ENCODE measurements around the gene C5orf46. TPM values are rescaled to one million over a fixed set of nuclear protein-coding genes. Genes with fewer than 3 reads are reported as not detected.

The C5orf46 gene
- total and polyA plus RNA-seq, 2 of the 13 experiments (the other 11 are each of a cell fraction or from before 2014, with no cell fraction given): not detected

GRCh38 chr5:147913786-147914185 is 7.4 kb upstream of the C5orf46 start:
- FAIRE-seq (no peak), ATAC-seq (no peak), DNase-seq (ENCODE audit: low spot score) (no peak)
- ChIA-PET CTCF (ENCODE audit: low intra/inter-chr PET ratio, low total read pairs) (no interaction called here), POLR2A (no interaction called here)
- Histone ChIP-seq H4K20me1 (ENCODE audit: insufficient read depth, low read length) (no peaks in the 10 kb centered on the region), H3K4me1 (ENCODE audit: insufficient read depth, low read length) (no peaks in the 10 kb centered on the region), H3K27me3 (ENCODE audit: control insufficient read depth in 1 of 2, insufficient read depth in 2 of 2, low read length in 2 of 2) (no peaks in the 10 kb centered on the region), H3K36me3 (replicated peaks in 1 of 2; ENCODE audit: control insufficient read depth in 1 of 2, insufficient read depth in 2 of 2, low read length in 2 of 2) (no peaks in the 10 kb centered on the region), H3K9me3 (ENCODE audit: low read length) (no peaks in the 10 kb centered on the region), H2AFZ (ENCODE audit: low read length) (no peak overlapping the region), H3K27ac (ENCODE audit: extremely low read length, insufficient read depth, low read length) (no peak overlapping the region), H3K4me3 (replicated peaks in 1 of 3; ENCODE audit: insufficient read depth in 1 of 3, low read depth in 2 of 3, low read length in 3 of 3) (no peak overlapping the region), H3K79me2 (ENCODE audit: insufficient read depth, low read length) (no peaks in the 10 kb centered on the region), H3K4me2 (ENCODE audit: low read depth, low read length) (no peak overlapping the region), H3K9ac (ENCODE audit: insufficient read depth, low read depth, low read length) (no peak overlapping the region)
- in situ Hi-C loops (cut with HindIII; ENCODE audit: extremely low pct_ligation_motif_present, low pct_unique_long_range_greater_than_20kb): no loop called here
- BruUV-seq (replicated peaks): no TSS peak
- 33% methylated on average over 3 of the region's 3 CpGs for WGBS (ENCODE audit: low lambda C conversion rate)
- intact Hi-C loops (cut with micrococcal nuclease; ENCODE audit: unreplicated experiment): no loop called here
- TF ChIP-seq NR2F2 (IDR thresholded peaks at IDR 0.05; ENCODE audit: borderline replicate concordance, low read depth): no peak
- TF ChIP-seq POLR2G (IDR thresholded peaks at IDR 0.05; ENCODE audit: low read depth, low read length): no peak
- TF ChIP-seq MLLT10 (CRISPR knock-in tag; IDR thresholded peaks at IDR 0.05): no peak
- TF ChIP-seq ZNF281 (CRISPR knock-in tag; IDR thresholded peaks at IDR 0.05; ENCODE audit: borderline replicate concordance): no peak
- no peak for TF ChIP-seq SAFB2 (CRISPR knock-in tag; IDR thresholded peaks at IDR 0.05; ENCODE audit: borderline replicate concordance, low read depth)
- no peak for TF ChIP-seq EP300 (IDR thresholded peaks at IDR 0.05; ENCODE audit: low read depth in 2 of 2, low read length in 2 of 2)
- TF ChIP-seq EP300 (CRISPR knock-in tag; IDR thresholded peaks at IDR 0.05; ENCODE audit: borderline replicate concordance): no peak
- no peak for TF ChIP-seq ZMAT5 (CRISPR knock-in tag; IDR thresholded peaks at IDR 0.05; ENCODE audit: borderline replicate concordance, low read depth)
- TF ChIP-seq ZNF468 (CRISPR knock-in tag; IDR thresholded peaks at IDR 0.05): no peak
- TF ChIP-seq, protein P1, sequence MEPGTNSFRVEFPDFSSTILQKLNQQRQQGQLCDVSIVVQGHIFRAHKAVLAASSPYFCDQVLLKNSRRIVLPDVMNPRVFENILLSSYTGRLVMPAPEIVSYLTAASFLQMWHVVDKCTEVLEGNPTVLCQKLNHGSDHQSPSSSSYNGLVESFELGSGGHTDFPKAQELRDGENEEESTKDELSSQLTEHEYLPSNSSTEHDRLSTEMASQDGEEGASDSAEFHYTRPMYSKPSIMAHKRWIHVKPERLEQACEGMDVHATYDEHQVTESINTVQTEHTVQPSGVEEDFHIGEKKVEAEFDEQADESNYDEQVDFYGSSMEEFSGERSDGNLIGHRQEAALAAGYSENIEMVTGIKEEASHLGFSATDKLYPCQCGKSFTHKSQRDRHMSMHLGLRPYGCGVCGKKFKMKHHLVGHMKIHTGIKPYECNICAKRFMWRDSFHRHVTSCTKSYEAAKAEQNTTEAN (CRISPR knock-in tag; conservative IDR thresholded peaks at IDR 0.05): no peak
- no peak for TF ChIP-seq ZMAT3 (CRISPR knock-in tag; conservative IDR thresholded peaks at IDR 0.05)
- no peak for TF ChIP-seq ESRRA (CRISPR knock-in tag; IDR thresholded peaks at IDR 0.05; ENCODE audit: low read depth)
- TF ChIP-seq, protein P2, sequence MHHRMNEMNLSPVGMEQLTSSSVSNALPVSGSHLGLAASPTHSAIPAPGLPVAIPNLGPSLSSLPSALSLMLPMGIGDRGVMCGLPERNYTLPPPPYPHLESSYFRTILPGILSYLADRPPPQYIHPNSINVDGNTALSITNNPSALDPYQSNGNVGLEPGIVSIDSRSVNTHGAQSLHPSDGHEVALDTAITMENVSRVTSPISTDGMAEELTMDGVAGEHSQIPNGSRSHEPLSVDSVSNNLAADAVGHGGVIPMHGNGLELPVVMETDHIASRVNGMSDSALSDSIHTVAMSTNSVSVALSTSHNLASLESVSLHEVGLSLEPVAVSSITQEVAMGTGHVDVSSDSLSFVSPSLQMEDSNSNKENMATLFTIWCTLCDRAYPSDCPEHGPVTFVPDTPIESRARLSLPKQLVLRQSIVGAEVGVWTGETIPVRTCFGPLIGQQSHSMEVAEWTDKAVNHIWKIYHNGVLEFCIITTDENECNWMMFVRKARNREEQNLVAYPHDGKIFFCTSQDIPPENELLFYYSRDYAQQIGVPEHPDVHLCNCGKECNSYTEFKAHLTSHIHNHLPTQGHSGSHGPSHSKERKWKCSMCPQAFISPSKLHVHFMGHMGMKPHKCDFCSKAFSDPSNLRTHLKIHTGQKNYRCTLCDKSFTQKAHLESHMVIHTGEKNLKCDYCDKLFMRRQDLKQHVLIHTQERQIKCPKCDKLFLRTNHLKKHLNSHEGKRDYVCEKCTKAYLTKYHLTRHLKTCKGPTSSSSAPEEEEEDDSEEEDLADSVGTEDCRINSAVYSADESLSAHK (CRISPR knock-in tag; IDR thresholded peaks at IDR 0.05; ENCODE audit: borderline replicate concordance): no peak
- no peak for TF ChIP-seq NFE2 (CRISPR knock-in tag; IDR thresholded peaks at IDR 0.05)
- TF ChIP-seq, protein P3, sequence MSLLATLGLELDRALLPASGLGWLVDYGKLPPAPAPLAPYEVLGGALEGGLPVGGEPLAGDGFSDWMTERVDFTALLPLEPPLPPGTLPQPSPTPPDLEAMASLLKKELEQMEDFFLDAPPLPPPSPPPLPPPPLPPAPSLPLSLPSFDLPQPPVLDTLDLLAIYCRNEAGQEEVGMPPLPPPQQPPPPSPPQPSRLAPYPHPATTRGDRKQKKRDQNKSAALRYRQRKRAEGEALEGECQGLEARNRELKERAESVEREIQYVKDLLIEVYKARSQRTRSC (CRISPR knock-in tag; IDR thresholded peaks at IDR 0.05; ENCODE audit: low read depth): no peak
- no peak for TF ChIP-seq ZNF724P (CRISPR knock-in tag; IDR thresholded peaks at IDR 0.05; ENCODE audit: borderline replicate concordance)
- TF ChIP-seq, protein P4, sequence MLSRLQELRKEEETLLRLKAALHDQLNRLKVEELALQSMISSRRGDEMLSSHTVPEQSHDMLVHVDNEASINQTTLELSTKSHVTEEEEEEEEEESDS (CRISPR knock-in tag; IDR thresholded peaks at IDR 0.05; ENCODE audit: borderline replicate concordance): no peak
- TF ChIP-seq NAIF1 (CRISPR knock-in tag; IDR thresholded peaks at IDR 0.05; ENCODE audit: borderline replicate concordance): no peak

All from HepG2 (cell line).